Stimulated activated CD8-positive, alpha-beta memory T cell treated with anti-CD3 and anti-CD28 coated beads, Interleukin-12 subunit alpha, Interleukin-12 subunit beta, amount 100 ng/mL, for 1 hour (primary cell): ENCODE data around the gene MFNG.
"Not testable (repeated sequence)": the region's sequence is repeated elsewhere in the genome, so short reads cannot be mapped to it uniquely, and the experiment has no call there.

Experiments
- DNase-seq: peaks from one replicate; pipeline ENCODE4 v3.0.0-alpha.2; 2020; ENCODE audit warnings: low read depth

The MFNG gene

DNA sequence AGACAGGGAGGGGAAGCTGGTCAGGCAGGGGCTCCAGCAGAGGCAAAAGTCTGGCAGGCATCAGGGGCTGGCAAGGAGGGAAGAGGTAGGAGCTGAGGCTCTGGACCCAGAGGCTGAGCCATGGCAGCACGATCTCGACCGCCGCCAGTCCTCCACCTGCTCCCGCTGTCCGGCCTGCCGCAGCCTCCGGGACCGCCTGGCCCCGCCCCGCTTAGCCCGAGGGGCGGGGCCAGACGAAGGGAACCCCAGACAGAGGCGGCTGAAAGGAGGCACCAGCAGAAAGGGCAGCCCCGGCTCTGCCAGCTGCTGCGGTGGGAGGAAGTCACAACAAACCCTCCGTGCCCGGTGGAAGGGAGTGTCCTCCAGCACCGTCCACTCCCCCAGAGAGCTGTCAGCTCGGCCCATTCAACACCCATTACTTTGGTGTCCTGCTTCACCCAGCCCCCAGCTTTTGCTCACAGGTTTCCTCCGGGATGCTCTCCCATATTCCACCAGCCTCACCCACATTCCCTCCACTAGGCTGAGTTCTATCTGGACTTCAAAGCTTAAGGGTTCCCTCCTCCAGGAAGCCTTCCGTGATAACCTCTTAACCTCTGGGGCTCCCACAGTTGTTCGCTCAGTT is at the start of gene MFNG:
Gene MFNG (minus strand): TSS at position 161 of the 622 bp plus-strand sequence. CDS start 207 bp downstream, outside the sequence.
- DNase-seq, result peak; percentile 52

- no peak for DNase-seq
Measured at GRCh38 chr22:37535159-37535558, 49.0 kb upstream of the MFNG start.

DNA sequence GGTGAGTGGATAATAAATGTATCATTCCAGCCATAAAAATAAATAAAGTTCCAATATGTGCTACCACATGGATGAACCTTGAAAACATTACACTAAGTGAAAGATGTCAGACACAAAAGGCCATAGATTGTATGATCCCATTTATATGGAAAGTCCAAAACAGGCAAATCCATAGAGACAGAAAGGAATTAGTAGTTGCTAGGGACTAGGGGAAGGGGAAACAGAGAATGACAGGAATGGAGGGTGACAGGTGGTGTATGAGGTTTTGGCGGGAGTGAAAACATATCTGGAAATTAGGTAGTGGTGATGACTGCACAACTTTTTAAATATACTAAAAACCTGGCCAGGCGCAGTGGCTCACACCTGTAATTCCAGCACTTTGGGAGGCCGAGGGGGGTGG is 48.3 kb upstream of the MFNG start:
- DNase-seq, result no peak

DNA sequence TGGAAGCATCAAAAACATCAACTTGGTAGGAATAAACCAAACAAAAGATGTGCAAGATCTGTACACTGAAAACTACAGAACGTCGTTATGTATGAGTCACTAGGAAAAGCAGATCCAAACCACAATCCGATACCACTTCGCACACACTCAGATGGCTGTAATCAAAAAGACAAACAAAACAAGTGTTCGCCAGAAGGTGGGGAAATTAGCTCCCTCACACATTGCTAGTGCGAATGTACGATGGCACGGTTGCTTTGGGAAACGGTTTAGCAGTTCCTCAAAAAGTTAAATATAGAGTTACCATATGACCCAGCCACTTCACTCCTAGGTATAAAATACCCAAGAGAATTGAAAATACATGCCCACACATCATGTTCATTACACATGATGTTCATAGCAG is 47.8 kb upstream of the MFNG start:
- DNase-seq, result no peak

GRCh38 chr22:37529652-37530345 is 43.6 kb upstream of the MFNG start:
- no peak for DNase-seq

DNA sequence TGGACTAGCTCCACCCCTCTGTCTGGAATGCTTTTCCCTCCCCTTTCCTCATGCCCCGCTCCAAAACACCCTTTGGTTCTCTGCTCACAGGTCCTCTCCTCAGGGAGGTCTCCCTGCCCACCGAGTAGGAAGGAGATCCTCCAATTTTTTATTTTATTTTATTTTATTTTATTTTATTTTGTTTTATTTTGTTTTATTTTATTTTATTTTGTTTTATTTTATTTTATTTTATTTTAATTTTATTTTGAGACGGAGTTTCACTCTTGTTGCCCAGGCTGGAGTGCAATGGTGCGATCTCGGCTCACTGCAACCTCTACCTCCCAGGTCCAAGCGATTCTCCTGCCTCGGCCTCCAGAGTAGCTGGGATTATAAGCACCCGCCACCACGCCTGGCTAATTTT is 41.8 kb upstream of the MFNG start:
- DNase-seq, result not testable (repeated sequence)

GRCh38 chr22:37527081-37527752 is 41.0 kb upstream of the MFNG start:
- DNase-seq, result not testable (repeated sequence)

DNA sequence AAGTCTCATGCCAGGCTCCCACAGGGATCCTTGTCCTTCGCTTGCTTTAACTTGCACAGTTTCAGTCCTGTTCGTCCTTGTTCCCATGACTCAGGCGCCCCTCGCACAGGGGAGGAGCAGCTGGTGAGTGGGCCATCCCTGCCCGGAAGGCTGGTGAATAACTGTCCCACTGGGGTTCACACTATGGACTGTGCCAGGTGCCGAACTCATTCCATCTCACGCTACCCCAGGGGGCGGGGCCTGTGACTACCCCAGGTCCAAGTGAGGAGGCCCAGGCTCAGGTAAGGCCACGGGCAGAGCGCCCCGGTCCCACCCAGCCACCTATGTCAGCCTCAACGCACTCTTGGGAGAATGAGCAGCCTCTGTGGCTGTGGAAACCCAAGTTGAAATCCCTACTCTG is 40.2 kb upstream of the MFNG start:
- DNase-seq, result no peak

DNA sequence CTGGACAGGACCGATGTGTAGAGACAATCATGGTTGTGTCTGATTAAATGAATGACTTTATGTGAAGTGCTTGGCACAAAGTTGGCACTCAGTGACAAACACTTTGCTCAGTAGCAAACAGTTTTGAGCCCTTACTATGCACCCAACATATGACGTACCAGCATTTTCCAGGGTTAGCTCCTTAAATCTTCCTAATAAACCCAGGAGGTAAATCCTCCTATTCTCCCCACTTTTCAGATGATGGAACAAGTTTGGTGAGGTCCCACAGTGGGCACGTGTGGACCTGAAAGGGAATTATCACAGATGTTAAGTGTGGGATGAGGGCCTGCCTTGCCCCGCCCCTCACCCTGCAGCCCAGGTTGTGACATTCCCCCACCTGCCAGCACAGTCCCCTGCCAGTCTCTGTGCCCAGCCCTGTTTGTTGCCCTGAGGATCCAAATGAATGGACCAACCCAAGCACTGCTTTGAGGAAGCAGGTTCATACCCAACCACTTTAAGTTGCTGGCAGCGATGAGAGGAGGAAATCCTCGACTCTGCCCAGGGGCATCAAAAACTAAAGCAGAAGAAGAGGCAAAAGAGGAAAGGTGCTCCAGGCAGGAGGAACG is 39.7 kb upstream of the MFNG start:
- DNase-seq, result no peak

GRCh38 chr22:37525073-37525745 is 39.0 kb upstream of the MFNG start:
- DNase-seq, result no peak

DNA sequence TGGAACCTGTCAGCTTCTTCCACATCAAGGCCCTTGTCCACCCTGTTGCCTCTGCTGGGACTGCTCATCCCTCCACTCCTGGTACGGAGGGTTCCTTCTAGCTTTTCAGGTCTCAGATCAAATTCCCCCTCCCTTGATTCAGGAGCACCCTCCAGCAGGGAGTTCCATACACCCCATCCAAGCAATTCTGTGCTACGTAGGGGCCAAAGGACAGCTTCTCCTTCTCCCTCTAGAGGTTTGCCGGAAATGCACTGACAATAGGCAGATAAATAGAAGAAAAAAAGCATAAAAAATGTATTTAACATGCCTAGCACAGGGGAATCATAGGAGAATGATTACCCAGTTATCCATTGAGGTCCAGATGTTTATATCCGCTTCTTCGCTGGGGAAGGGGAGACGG is 36.3 kb upstream of the MFNG start:
- DNase-seq, result no peak

- no peak for DNase-seq
Measured at GRCh38 chr22:37521236-37521739, 35.1 kb upstream of the MFNG start.

- no peak for DNase-seq
Measured at GRCh38 chr22:37520776-37521191, 34.6 kb upstream of the MFNG start.

GRCh38 chr22:37519268-37520195 is 33.3 kb upstream of the MFNG start, which contains the start of gene CARD10:
Gene CARD10 (minus strand): TSS chr22:37519415. CDS start chr22:37519200, 215 bp downstream.
- no peak for DNase-seq

- DNase-seq, result no peak
Measured at GRCh38 chr22:37518509-37519267, 32.5 kb upstream of the MFNG start.

DNA sequence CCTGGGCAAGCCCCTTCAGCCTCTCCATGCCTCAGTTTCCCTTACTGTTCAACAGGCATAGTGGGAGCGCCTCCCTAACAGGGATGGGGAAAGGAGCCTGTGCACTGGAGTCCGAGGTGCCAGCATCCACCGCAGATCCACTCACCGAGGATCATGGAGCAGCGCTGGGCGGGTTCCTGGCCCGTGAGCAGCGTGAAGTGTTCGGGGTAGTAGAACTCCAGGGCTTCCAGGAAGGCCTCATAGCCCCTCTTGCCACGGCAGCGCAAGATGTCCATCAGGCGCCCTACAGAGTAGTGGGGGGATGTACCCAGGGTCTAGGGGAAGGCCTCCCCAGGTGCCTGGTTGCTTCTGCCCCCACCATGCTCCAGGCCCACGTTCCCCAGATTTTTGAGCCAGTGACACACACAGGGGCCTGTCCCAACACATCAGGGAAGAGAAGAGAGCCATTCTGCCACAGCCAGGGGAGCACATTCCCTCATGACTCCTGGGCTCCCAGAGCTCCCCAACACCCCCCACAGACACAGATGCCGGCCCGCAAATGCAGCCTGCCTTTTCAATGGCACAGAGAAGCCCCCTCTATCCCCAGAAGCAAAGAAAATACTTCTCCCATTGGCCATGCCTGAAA is 31.8 kb upstream of the MFNG start:
- no peak for DNase-seq

GRCh38 chr22:37516456-37516855 is 30.3 kb upstream of the MFNG start:
- no peak for DNase-seq

- no peak for DNase-seq
Measured at GRCh38 chr22:37515901-37516300, 29.7 kb upstream of the MFNG start.

- no peak for DNase-seq
Measured at GRCh38 chr22:37514526-37515051, 28.4 kb upstream of the MFNG start.
